CD4-positive, CD25-positive, alpha-beta regulatory T cell (primary cell): ENCODE data around the gene THEM4. TPM values are rescaled to one million over a fixed set of nuclear protein-coding genes. Genes with fewer than 3 reads are reported as not detected.
A peak's percentile ranks its signal among the peaks of the same experiment; 100 is the strongest.

Source experiments
- ATAC-seq, 2 donors: fragments of 150-1000 bp; cut with Tn5 transposase; one replicate each; pipeline ENCODE4 v1.10.0; 2021; ENCODE audit warnings: low read depth in 2 of 2, moderate number of reproducible peaks in 2 of 2, moderate library complexity in 1 of 2
- DNase-seq, 3 donors: peaks; one replicate each; pipeline versions ENCODE4 v3.0.0 to v3.0.0-alpha.2; 2012 to 2022; ENCODE audit warnings: mixed read lengths in 1 of 3
- H3K27ac ChIP-seq: one replicate; pipeline ENCODE4 v1.7.0; 2013; ENCODE audit warnings: mild to moderate bottlenecking, low read length; ENCODE audit not compliant: insufficient read depth, poor library complexity, severe bottlenecking
- H3K27me3 ChIP-seq: one replicate; pipeline ENCODE4 v1.7.0; 2013; ENCODE audit warnings: low read length; ENCODE audit not compliant: control insufficient read depth, insufficient read depth
- H3K36me3 ChIP-seq: one replicate; pipeline ENCODE4 v1.7.0; 2013; ENCODE audit warnings: mild to moderate bottlenecking, low read length, moderate library complexity; ENCODE audit not compliant: control insufficient read depth, insufficient read depth
- H3K4me1 ChIP-seq: 2 replicates; pipeline ENCODE4 v1.7.0; 2013; ENCODE audit warnings: mild to moderate bottlenecking, low read length; ENCODE audit not compliant: insufficient read depth, control insufficient read depth, poor library complexity, severe bottlenecking
- H3K4me3 ChIP-seq: one replicate; pipeline ENCODE4 v1.7.0; 2013; ENCODE audit warnings: low read depth, mild to moderate bottlenecking, low read length, moderate library complexity
- H3K9me3 ChIP-seq, 2 experiments: 1 replicate in 1 of 2; 2 replicates in 1 of 2; pipeline ENCODE4 v1.7.0; 2013; ENCODE audit warnings: low read length in 2 of 2, mild to moderate bottlenecking in 1 of 2, moderate library complexity in 1 of 2; ENCODE audit not compliant: control insufficient read depth in 2 of 2
- H3K27ac Mint-ChIP-seq, 3 donors: one replicate each; pipeline ENCODE4 v1.8.0; 2020 to 2022; ENCODE audit warnings: mild to moderate bottlenecking in 3 of 3, mixed read lengths in 3 of 3, moderate library complexity in 2 of 3
- H3K27me3 Mint-ChIP-seq: one replicate; pipeline ENCODE4 v1.8.0; 2022; ENCODE audit warnings: mild to moderate bottlenecking, mixed read lengths
- H3K36me3 Mint-ChIP-seq: one replicate; pipeline ENCODE4 v1.8.0; 2020; ENCODE audit warnings: mixed read lengths
- H3K4me1 Mint-ChIP-seq, 4 donors: one replicate each; pipeline ENCODE4 v1.8.0; 2020 to 2022; ENCODE audit warnings: mixed read lengths in 4 of 4, mild to moderate bottlenecking in 1 of 4
- H3K4me3 Mint-ChIP-seq, 4 donors: one replicate each; pipeline ENCODE4 v1.8.0; 2020 to 2022; ENCODE audit warnings: mild to moderate bottlenecking in 4 of 4, mixed read lengths in 4 of 4, moderate library complexity in 3 of 4
- H3K9me3 Mint-ChIP-seq, 7 donors: one replicate each; pipeline ENCODE4 v1.8.0; 2020 to 2022; ENCODE audit warnings: mixed read lengths in 7 of 7, mild to moderate bottlenecking in 3 of 7, moderate library complexity in 2 of 7
- polyA plus RNA-seq, 4 donors: library from polyadenylated mRNA; unstranded; fragments of 300-500 nt; fragmentation: Illumina TruSeq; gene quantifications; one replicate each; pipeline ENCODE4 v1.2.3, GENCODE V29; 2021
- total RNA-seq: library from RNA; stranded (reverse); gene quantifications from one replicate; pipeline ENCODE4 v1.2.3, GENCODE V29; 2022

THEM4 gene
- total and polyA plus RNA-seq, 5 donors from 2014 or later: 69.5 to 146 (median 105) TPM

DNA sequence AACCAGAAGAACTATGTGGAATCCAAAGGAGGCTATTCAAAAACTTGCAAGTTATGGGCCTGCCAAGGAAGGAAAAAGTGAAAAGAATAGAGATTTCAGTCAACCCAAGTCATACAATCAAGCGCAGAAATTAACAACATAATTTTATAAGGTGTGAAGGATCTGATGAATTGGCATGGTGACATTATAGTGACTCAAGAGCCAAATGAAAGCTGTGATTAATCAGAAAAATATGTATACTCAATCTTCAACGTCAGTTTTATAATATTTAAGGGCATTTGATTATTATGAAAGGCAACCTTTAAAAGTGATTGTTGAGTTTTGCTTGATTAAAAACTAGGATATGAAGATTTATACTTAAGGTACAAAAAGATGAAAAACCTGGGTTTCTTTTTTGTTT, 37.8 kb upstream of the THEM4 start:
- Mint-ChIP-seq H3K27me3 (no peaks in the 10 kb centered on the region), H3K4me1 (peaks cover 14 to 39% (median 37%) of the 10 kb centered on the region in 4 donors), H3K27ac (peak overlapping the region; percentile 82 to 96 (median 92)), H3K36me3 (no peaks in the 10 kb centered on the region), H3K4me3 (no peak overlapping the region), H3K9me3 (no peaks in the 10 kb centered on the region)
- no peaks in the 10 kb centered on the region for H3K36me3 ChIP-seq
- DNase-seq (no peak), ATAC-seq (no peak)
- no peak overlapping the region for H3K4me3 ChIP-seq
- H3K9me3 ChIP-seq: no peaks in the 10 kb centered on the region
- H3K4me1 ChIP-seq: peaks cover 31% of the 10 kb centered on the region
- peak overlapping the region; percentile 95 for H3K27ac ChIP-seq
- H3K27me3 ChIP-seq: no peaks in the 10 kb centered on the region

DNA sequence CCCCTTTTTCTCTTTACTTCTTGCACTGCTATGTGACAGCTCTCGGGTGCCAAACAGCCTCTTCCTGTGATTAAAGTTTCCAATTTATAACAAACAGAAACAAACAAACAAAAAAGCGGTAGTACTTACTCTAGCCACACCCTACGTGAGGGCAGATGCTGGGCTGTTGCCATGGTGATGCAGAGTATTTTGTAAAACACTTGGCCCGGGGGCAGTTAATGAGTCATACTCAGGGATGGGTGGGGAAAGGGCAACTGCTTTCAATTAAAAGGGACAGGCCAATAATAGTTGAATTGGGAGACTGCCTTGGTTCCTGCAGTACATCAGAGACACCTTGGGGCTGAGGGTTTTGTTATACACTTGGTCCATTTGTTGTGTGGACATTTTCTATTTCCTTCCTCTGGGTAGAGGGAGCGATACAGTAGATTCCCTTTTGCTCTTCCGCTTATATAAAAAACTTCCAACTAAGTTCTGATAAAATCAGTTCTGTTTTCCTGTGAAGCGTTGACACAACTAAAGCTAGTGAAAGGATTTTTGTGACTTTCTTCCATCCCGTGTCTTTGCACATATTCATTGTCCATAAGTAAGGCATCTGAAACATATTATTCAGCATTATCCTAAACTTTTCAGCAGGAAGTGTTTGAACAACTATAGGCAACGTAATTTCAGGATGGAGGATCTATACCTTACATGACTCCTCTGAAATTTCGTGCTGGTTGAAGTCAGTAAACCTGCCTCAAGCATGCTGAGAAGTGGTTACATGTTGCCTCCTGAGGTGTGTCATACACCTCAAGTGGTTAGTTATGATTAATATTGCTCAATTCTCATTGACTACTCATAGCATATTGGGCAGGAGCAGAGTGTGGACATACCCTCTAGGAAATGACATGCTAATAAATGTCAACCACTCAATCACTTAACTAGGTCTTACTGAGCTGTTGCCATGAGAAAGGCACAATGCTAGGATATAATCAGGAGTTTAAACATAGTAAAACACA, 36.7 kb upstream of the THEM4 start:
- ATAC-seq: peak; percentile 79 to 81
- Mint-ChIP-seq H3K27me3 (no peaks in the 10 kb centered on the region), H3K4me3 (peak overlapping the region; percentile 60 to 80 (median 67)), H3K9me3 (no peaks in the 10 kb centered on the region), H3K4me1 (peaks cover 14 to 43% (median 43%) of the 10 kb centered on the region in 4 donors), H3K36me3 (no peaks in the 10 kb centered on the region), H3K27ac (peak overlapping the region; percentile 82 to 96 (median 92))
- no peaks in the 10 kb centered on the region for H3K27me3 ChIP-seq
- peak overlapping the region; percentile 81 for H3K4me3 ChIP-seq
- peak; percentile 85 to 92 (median 87) for DNase-seq
- no peaks in the 10 kb centered on the region for H3K36me3 ChIP-seq
- peak overlapping the region; percentile 95 for H3K27ac ChIP-seq
- peaks cover 31% of the 10 kb centered on the region for H3K4me1 ChIP-seq
- H3K9me3 ChIP-seq: no peaks in the 10 kb centered on the region

DNA sequence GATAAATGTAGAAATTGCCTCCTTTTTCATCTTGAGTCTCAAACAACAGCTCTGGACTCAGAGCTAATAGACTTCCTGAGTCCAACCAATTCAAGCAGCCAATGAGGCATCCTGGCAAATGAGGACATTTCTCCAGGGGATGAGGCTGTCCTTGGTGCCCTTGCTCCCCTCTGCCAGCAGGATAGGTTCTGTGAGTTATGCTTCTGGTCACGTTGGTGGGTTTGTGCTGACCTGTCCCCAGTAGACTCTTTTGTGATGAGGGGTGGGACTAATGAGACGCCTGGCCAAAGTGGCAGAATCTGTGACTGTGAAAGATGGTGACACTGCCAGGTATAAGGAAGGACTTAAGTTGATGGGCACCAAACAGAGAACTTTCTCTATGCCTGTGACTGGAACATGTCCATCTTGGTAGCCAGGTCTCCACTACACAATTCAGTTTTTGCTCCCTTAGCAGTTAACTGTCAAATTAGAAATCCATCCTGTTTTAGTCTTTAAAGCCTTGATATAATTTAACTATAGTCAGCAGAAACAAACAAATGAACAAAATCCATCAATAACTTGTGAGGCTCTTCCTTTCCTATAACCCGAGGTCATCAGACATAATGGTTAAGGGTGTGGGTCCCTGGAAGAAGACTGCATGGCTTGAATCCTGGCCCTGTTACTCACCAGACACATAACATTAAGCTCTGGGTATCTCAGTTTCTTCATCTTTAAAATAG, 35.7 kb upstream of the THEM4 start:
- Histone ChIP-seq H3K4me3 (peak overlapping the region; percentile 81), H3K27ac (peak overlapping the region; percentile 95), H3K9me3 (no peaks in the 10 kb centered on the region), H3K27me3 (no peaks in the 10 kb centered on the region), H3K36me3 (no peaks in the 10 kb centered on the region), H3K4me1 (peaks cover 31% of the 10 kb centered on the region)
- no peaks in the 10 kb centered on the region for H3K36me3 Mint-ChIP-seq
- peak overlapping the region; percentile 82 to 96 (median 92) for H3K27ac Mint-ChIP-seq
- DNase-seq: no peak
- H3K4me3 Mint-ChIP-seq: peak overlapping the region; percentile 60 to 80 (median 67)
- H3K27me3 Mint-ChIP-seq: no peaks in the 10 kb centered on the region
- H3K9me3 Mint-ChIP-seq: no peaks in the 10 kb centered on the region
- peaks cover 14 to 48% (median 44%) of the 10 kb centered on the region in 4 donors for H3K4me1 Mint-ChIP-seq
- no peak for ATAC-seq

DNA sequence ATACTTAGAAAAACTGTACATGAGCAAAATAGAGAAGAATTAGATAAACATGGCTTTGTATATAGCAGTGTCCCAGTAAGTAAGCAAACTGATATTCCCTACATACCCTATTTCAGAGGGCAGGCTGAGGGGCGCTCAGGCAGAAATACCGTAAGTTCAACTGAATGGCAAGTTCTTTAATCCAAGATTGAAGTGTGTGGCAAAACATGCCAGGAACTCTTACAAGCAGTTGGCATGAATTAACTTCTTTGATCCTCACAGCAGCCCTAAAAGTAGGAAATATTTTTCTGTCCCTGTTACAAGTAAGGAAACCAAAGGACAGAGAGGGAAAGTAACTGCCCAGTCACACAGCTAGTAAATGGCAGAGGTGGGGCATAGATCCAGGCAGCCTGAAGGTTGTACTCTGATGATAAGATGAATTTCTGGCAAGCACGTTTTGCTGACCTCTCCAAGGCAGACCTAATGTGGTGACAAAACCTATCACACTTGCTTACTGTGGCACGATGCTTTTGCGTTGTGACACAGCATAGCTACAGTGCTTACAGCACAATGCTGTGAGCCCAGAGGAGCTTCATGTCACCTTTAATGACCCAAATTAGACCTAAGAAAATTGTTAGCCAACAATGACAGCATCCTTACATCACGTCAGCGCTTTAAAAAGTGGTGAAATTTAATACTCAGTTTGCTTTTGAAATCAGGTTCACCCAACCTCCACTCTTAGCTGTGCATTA, 35.0 kb upstream of the THEM4 start:
- Histone ChIP-seq H3K4me3 (peak overlapping the region; percentile 81), H3K27ac (peak overlapping the region; percentile 95), H3K27me3 (no peaks in the 10 kb centered on the region), H3K36me3 (no peaks in the 10 kb centered on the region), H3K4me1 (peaks cover 31% of the 10 kb centered on the region), H3K9me3 (no peaks in the 10 kb centered on the region)
- peak overlapping the region; percentile 82 to 96 (median 92) for H3K27ac Mint-ChIP-seq
- no peaks in the 10 kb centered on the region for H3K27me3 Mint-ChIP-seq
- no peaks in the 10 kb centered on the region for H3K9me3 Mint-ChIP-seq
- H3K4me1 Mint-ChIP-seq: peaks cover 14 to 48% (median 44%) of the 10 kb centered on the region in 4 donors
- DNase-seq (no peak), ATAC-seq (no peak)
- peak overlapping the region in 3 of 4 donors; percentile 16 to 68 (median 52) for H3K4me3 Mint-ChIP-seq
- H3K36me3 Mint-ChIP-seq: no peaks in the 10 kb centered on the region

DNA sequence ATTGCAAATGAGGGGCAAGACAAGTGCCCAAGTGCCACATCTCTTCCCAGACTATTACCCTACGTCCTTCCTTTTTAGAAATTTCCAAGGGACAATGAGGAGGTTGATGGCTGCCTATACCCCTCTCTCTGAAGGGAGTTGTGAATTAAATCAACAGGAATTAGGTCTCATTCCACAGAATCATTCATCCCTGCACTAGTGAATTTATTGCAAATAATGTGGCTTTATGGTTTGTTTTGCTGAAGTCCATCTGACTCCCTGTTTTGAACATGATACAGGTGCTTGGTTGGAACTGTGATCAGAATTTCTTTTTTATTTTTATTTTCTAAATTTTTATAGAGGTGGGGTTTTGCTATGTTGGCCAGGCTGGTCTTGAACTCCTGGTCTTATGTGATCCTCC, 34.3 kb upstream of the THEM4 start:
- Mint-ChIP-seq H3K4me3 (no peak overlapping the region), H3K27me3 (no peaks in the 10 kb centered on the region), H3K4me1 (peaks cover 14 to 51% (median 44%) of the 10 kb centered on the region in 4 donors), H3K27ac (peak overlapping the region in 2 of 3 donors; percentile 92 to 96), H3K36me3 (no peaks in the 10 kb centered on the region), H3K9me3 (no peaks in the 10 kb centered on the region)
- Histone ChIP-seq H3K36me3 (no peaks in the 10 kb centered on the region), H3K9me3 (no peaks in the 10 kb centered on the region), H3K4me1 (peaks cover 31% of the 10 kb centered on the region), H3K27me3 (no peaks in the 10 kb centered on the region), H3K27ac (peak overlapping the region; percentile 95), H3K4me3 (no peak overlapping the region)
- no peak for ATAC-seq
- DNase-seq: no peak

DNA sequence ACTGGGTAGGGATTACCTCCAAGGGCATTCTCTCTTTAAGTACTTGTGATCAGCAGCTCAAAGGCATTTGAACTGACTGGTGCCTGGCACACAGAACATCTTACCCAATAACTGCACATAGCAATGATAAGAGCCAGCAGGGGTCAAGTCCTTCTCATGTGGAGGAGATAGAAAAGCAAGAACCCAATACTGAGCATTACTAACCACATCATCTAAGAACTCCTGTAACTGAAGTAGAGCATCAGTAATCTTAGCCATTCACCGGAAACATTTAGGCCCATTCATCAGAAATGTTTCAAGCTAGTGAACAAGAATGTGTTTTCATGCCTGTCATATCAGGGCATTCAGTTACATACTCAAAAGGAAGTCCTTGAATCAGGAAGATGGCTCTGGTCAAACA, 33.6 kb upstream of the THEM4 start:
- no peaks in the 10 kb centered on the region for H3K9me3 ChIP-seq
- peaks cover 31% of the 10 kb centered on the region for H3K4me1 ChIP-seq

DNA sequence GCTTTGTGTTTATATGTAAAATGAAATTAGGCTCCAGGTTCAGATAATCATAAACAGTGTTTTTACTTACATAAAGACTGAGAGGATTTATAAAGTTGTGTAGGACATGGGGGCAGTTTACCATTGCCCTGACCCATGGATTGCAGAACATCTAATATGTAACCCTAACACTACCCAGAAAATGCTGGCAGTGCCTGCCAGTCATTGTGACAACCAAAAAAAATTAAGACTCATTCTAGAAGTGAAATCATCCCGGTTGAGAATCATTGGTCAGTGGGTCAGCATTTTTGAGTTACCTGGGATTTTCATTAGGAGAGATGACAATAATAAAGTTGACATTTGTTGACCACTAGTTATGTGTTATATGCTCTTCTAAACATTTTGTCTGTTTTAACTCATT, 31.2 kb upstream of the THEM4 start:
- ATAC-seq (no peak), DNase-seq (no peak)
- no peaks in the 10 kb centered on the region for H3K36me3 Mint-ChIP-seq
- no peaks in the 10 kb centered on the region for H3K9me3 Mint-ChIP-seq
- H3K4me3 Mint-ChIP-seq: no peak overlapping the region
- Histone ChIP-seq H3K4me3 (no peak overlapping the region), H3K9me3 (no peaks in the 10 kb centered on the region), H3K27ac (no peak overlapping the region), H3K36me3 (no peaks in the 10 kb centered on the region), H3K4me1 (peaks cover 16% of the 10 kb centered on the region), H3K27me3 (no peaks in the 10 kb centered on the region)
- peak overlapping the region in 1 of 3 donors; percentile 74 for H3K27ac Mint-ChIP-seq
- peaks cover 3 to 38% (median 28%) of the 10 kb centered on the region in 4 donors for H3K4me1 Mint-ChIP-seq
- H3K27me3 Mint-ChIP-seq: no peaks in the 10 kb centered on the region

More for the DNA sequence above, 33.6 kb upstream of the THEM4 start:
- no peaks in the 10 kb centered on the region for H3K36me3 ChIP-seq
- DNase-seq (no peak), ATAC-seq (no peak)
- H3K9me3 Mint-ChIP-seq: no peaks in the 10 kb centered on the region
- no peaks in the 10 kb centered on the region for H3K36me3 Mint-ChIP-seq
- H3K4me3 ChIP-seq: no peak overlapping the region
- H3K27me3 ChIP-seq: no peaks in the 10 kb centered on the region
- peak overlapping the region in 1 of 3 donors; percentile 42 for H3K27ac Mint-ChIP-seq
- peaks cover 14 to 51% (median 44%) of the 10 kb centered on the region in 4 donors for H3K4me1 Mint-ChIP-seq
- no peaks in the 10 kb centered on the region for H3K27me3 Mint-ChIP-seq
- H3K27ac ChIP-seq: no peak overlapping the region
- H3K4me3 Mint-ChIP-seq: no peak overlapping the region
